NK-92 (cell line): ENCODE data around the gene MED13L.

ENCODE experiments used
- DNase-seq: peaks from one replicate; lab custom pipeline; 2025; ENCODE audit not compliant: unreplicated experiment; lab: John Stamatoyannopoulos, UW

Gene MED13L

DNA sequence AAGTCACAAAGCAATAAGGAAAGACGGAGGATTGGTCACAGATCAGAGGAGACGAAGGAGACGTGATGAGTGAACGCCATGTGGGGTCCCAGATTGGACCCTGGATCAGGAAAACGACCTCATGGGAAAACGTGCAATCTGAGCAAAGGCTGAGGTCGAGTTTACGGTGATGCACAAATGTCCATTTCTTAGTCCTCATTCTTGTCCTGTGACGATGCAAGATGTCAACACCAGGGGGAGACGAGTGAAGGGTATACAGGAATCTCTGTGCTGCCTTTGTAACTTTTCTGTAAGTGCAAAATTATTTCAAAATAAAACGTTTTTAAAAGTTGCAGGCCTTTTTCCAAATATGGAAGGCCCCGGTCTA is 329.8 kb downstream of the MED13L start:
- DNase-seq: no peak

DNA sequence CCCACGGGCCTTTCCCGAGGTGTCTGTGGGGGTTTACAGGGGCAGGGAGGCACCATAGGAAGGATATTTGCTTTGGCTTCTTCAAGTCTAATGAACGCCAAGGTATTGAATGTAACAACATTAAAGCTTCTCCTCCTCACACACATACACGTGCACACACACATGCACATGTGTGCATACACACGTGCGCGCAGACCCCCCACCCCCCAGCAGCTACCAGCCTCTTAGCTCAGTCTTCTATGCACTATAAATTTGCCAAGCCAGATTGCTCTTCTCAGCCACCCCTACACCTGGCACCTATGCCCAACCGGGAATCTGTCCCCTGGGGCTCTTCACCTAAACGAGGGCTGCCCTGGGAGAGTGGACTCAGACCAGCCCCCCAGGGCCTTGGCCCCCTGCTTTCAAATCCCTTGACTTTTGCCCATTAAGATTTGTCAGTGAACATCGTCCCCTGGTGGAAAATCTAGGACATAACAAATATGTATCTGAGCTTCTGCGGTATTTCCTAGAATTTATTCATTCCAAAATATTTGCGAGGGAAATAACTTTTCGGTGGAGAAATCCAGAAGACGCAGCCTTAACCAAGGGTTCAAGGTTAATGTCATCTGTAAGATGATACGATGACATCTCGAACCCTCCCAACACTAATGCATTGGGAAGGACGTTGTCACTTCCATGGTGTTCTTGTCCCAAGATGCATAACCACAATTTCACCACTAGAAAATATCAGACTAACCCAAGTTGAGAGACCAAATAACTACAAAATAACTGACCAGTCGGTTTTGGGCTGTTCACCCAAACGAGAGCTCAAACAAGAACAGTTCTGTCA is 330.4 kb downstream of the MED13L start:
- DNase-seq: no peak

DNA sequence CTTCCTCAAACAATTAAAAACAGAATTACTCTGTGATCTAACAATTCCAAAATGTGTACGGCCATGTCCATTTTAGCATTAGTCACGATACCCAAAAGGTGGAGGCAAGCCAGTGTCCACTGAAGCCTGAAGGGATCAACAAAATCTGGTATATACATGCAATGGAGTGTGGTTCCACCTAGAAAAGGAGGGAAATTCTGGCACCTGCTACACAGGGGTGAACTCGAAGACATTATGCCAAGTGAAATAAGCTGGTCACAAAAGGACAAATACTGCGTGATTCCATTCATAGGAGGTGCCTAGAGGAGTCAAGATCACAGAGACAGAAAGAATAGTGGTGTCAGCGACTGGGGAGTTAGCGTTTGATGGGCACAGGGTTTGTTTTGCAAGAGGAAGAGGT is 331.4 kb downstream of the MED13L start:
- no peak for DNase-seq

DNA sequence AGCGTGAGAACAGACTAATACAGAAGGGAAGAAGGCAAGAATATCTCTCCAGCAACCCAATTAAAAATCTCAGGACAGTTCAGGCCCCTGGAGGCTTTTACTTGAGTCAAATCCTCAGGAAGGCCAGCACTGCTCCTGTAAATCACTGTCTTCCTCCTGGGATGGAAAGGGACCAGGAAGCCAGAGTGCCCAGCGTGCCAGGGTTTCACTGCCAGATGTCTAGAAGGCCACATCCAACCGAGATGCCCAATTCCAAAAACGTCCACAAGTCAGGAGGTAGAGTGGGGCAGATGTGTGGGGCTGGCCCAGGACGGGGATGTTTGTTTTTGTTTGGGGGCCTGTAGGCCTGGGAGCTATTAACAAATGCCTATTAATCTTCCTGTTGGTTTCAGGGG is 332.0 kb downstream of the MED13L start:
- no peak for DNase-seq

DNA sequence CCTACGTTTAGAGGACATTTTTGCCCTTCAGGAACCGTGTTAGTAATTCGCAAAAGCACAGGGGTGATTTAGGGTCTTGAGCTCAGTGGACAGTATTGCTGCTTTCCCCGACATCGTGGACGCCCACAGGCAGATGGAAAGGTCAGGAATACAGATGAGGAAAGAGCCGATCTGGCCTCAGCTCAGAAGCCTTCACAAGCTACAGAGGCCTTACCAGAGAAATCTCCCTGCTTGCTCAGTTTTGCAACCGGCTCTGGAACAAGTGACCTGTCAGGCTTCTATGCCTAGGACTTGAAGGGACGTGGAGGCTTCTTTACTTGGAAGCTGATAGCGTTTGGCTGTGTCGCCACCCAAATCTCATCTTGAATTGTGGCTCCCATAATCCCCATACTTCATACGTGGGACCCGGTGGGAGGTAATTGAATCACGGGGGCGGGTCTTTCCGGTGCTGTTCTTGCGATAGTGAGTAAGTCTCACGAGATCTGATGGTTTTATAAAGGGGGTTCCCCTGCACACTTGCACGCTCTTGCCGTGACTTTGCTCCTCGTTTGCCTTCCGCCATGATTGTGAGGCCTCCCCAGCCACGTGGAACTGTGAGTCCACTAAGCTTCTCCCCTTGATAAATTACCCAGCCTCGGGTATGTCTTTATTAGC is 332.5 kb downstream of the MED13L start:
- DNase-seq: no peak

DNA sequence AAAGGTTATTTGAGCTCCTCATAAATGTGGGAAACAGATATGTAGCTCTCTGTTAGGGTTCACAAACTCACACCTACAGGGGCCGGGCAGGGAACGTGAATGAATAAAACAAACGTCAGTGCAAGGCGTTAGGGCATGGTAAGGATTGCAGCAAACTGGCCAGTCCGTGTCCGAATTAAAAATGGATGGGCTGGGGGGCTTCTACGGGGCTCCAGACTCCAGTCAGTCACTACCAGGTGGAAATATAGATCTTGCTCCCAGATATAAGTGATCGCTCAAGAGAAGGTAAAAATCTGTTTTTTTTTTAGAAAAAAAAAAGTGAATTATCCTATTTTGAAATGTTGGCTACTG is 333.1 kb downstream of the MED13L start:
- no peak for DNase-seq

DNA sequence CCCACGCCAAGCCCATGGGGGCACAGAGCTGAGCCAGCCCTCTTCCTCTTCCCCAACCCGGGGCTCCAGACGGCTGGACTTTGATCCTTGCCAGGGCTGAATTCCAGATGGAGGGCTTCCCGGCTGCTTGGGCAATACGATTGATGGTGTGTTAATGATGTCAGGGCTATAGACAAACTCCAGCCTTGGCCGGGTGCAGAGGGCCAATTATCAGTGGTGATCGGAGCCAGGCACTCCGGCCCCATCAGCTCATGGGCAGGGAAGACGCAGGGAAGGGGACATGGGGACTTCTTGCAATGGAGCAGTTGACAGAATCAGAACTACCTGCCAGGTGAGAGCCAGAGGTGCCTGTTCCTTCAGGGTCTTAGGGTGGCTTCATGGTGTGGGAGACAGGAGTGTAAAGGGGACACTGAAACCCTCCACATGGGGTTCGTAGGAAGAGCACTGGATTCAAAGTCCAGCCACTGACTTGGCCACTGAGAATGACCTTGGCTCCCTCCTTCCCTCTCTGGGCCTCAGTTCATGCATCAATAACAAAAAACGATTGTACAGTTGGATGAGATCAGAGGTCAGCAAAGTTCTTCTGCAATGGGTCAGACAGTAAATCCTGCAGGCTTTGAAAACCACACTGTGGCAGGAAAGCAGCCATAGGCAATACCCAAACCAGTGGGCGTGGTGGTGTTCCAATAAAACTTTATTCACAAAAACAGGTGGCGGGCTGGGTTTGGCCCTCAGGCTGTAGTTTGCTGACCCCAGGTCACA is 333.7 kb downstream of the MED13L start:
- DNase-seq: no peak

DNA sequence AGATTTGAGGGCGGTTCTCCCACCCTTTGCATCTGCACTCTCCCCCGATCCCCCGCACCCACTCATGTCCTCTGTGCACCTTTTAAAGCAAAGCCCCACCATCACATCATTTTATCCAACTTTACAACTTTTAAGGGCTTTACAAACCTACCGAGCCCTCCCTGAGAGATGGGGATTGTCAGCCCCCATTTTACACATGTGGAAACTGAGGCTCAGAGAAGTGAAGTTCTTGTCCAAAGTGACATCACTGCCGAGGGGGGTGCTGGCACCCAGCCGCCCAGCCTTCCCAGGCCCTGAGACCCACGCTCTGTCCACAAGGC is 334.2 kb downstream of the MED13L start:
- DNase-seq: no peak

DNA sequence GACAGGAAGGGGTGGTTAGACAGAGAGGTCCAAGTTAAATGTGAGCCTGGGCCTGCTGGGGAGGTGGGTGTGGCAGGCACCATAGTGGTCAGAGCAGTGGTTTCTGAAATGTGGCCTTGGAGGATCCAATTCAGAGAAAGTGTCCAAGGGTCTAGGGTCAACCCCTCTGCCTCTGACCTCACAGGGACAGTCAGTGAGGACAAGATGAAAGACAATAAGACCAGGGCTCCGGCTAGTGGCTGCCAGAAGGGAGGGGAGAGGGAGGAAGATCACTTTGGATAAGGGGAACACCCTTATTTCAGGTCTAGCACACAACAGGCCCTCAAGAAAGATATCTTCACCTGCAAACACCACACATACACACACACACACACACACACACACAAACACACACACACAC is 335.1 kb downstream of the MED13L start:
- DNase-seq: no peak

DNA sequence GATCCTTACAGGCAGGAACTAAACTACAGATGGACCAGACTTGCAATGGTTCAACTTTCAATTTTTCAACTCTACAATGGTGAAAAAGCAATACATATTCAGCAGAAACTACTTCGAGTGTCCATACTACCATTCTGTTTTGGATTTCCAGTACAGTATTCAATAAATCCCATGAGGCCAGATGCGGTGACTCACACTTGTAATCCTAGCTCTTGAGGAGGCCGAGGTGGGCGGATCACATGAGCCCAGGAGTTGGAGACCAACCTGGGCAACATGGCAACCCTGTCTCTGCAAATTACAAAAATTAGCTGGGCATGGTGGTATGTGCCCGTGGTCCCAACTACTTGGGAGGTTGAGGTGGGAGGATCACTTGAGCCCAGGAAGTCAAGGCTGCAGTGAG is 336.1 kb downstream of the MED13L start:
- DNase-seq: no peak

DNA sequence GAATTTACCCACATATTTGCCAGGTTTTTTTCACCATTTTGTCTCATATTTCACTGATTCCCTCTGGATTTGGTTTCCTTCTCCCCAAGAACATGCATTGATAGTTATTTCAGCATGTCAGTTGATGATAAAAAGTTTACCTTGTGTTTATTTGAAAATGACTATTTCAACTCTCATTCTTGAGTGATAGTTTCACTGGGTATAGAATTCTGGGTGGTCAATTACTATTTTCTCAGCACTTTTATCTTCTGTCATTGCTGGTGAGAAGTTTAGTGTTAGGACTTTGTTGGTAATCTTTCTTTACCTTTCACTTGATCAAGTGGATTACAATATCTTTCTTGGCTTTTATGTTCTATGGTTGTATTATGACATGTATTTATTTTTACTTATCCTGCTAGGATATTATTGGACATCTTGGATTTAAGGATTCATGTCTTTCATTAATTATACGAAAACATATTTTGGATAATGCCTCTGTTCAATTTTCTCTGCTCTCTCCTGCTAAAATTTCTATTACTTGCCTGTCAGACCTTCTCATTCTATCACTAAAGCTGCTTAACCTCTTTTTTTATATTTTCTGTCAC is 338.6 kb downstream of the MED13L start:
- DNase-seq: no peak

DNA sequence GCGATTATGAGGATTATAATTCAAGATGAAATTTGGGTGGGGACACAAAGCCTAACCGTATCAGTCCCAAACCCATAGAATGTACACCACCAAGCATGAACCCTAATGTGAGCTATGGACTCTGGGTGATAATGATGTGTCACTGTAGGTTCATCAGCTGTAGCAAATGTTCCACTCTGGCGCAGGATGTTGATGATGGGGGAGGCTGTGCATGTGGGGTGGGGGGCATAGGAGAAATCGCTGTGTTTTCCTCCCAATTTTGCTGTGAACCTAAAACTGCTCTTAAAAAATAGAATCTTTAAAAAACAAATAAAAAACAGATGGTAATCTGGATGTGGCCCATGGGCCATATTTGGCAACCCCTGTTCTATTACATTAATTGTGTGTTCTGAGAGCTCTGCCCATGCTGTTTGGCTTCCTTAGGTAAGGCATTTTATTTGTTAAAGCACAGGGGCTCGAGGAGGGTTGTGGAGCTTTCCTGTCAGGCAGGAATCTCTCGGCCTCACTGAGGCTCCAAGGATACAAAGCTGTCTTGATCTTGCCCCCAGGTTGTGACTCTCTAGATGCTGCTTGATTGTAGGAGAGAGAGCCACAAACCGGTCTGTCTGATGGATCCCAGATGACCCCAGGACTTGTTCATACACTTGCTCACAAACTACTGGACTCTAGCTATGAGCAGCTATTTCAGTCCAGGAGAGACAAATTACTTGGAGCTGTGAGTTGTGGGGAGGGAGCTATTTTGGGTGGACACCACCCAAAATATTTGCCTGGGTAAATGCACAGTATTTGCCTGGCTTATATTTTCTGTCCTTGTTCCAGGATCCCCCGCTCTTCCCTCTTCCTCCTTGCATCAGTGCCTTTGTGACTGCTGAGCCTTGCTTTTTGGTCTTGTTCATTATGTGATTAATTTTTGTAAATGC is 340.2 kb downstream of the MED13L start:
- DNase-seq: no peak

DNA sequence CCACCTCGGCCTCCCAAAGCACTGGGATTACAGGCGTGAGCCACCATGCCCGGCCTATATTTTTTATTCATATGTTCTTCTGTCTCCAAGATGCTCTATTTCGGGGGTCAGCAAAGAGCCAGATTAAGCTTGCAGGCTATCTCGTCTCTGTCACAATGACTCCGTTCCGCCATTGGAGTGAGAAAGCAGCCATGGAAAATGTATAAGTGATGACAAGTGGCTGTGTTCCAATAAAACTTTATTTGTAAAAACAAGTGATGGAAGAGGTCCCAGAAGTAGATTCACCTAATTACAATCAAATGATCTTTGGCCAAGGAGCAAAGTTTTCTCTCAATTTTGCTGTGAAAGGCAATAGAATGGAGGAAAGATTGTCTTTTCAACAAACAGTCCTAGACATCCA is 342.6 kb downstream of the MED13L start:
- no peak for DNase-seq

DNA sequence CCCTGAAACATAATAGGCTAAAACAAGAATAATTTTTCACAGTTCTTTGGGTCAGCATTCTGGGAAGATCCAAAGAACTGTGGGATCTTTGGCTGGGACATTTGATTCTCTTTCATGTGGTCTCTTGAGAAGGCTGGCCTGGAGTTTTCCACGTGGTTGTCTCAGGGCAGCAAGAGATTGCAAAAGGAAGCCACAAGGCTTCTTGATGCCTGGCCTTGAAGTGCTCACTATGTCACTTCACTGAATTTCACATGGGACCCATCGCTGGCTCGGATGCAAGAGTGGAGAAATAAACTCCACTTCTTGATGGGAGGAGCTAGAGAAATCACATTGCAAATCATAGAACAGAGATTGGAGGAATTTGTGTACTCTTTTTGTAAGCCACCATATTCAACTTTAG is 343.4 kb downstream of the MED13L start:
- no peak for DNase-seq

DNA sequence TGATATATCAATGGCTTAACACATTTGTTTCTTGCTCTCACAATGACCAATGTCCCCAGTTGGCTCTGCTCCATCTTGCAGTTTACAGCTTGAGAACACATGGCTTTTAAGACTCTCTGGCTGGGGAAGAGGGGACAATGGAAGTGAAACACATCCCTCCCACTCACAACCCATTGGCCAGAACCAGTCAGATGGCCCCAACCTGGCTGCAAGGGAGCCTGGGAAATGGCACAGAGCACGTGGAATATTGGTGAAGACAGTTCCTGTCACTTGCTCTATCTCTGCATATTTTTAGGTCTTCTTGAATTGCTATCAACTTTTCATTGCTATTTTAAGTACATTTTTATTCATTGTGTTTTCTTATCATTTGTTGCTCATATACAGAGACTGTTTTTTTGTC is 345.4 kb downstream of the MED13L start:
- DNase-seq: no peak

DNA sequence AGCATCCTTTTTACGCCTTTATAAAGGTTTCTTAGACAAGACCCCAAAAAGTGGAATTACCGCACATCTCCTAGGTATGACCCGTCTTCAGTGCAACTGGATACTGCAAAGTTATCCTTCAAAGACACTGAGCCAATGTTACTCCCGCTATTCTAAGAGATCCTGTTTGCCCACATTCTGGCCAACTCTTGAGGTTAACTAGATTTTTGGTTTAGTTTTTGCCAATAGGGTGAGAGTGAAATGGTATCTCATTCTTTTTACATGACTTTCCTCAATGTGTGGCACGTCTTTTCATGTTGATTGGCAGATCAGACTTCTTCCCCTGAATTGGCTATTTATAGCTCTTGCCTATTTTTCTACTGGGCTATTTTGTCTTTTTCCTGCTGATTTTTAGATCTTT is 347.2 kb downstream of the MED13L start:
- DNase-seq: no peak

DNA sequence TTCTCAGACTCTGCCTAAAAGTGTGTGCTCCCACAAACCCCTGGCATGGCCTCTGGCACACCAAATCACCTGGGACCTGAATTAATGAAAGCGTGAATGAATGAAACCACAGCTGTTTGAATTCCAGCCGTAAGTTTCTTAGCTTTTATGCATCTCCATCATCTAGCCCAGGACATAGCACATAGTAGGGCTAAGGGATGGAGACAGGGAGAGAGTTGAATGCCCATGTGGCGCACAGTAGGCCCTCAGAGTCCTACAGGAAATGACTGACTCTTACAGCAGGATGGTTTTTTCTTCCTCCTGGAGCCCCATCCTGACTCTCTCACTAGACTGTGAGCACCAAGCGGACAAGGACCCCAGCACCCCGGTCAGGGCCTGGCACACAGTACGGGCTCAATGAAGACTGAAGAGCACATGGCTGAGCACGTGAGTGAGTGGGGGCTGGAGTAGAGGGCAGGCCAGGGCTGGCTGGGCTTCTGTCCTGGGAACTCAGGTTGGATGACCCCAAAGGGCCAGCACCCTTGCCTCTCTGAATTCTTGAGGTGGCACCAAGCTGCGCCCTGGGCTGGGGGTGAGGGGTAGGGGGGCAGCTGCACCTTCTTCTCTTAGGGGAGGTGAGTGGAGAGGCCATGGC is 351.3 kb downstream of the MED13L start:
- DNase-seq: no peak

DNA sequence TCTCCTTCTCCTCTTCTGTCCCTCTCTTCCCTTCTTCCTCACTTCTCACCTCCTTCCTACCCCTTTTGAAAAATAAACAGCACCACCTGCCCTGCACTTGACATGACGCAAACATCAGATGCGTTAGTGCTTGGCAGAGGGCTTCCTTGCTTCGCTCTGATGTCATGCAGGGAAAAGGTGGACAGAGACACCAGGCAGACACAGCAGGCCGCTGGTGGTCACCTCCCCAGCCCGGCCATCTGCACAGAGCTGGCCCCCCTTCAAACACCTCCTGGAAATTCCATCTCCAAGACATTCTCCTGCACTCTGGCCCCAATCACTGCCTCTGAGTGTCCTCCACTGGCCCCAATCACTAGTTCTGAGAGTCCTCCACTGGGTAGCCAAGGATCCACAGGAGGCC is 353.6 kb downstream of the MED13L start:
- no peak for DNase-seq

DNA sequence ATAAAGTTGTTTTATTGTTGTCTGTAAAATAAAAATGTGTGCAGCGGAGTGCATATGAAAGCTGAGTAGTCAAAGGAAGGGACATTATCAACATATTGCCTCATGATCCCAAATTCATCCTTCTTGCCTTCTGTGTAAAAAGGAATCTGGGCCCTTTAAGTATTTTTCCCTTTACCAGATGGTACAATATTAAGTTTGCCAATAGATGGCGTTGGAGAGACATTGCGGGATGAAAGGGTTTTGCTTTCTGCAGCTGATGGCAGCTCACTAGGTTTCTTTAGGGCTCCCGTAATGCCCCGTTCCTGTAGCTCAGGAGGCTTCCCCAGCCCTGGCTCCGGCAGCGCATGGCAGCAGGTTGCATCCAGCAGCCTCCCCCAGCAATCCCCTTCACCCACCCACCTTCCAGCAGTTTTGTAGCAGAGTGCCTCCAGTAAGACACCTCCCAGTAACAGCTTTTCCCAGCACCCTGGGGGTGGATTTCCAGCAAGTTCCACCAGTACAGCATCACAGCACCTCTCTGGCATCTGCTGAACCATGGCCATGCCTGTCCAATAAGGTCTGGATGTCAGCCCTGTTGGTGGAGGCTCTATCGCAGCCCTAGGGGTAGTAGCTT is 354.4 kb downstream of the MED13L start:
- no peak for DNase-seq
